Measurements from ENCODE around the gene SPRTN.

SPRTN gene

GRCh38 chr1:231359113-231359512, 21.0 kb downstream of the SPRTN start:
- Mint-ChIP-seq H3K4me1 (peaks cover 5% of the 10 kb centered on the region), H3K36me3 (ENCODE audit: low read depth) (peaks cover 33% of the 10 kb centered on the region), H3K9me3 (no peaks in the 10 kb centered on the region), H3K27me3 (ENCODE audit: low read depth) (no peaks in the 10 kb centered on the region), H3K27ac (no peak overlapping the region), H3K4me3 (no peak overlapping the region)
- no peak for TF ChIP-seq CTCF (IDR thresholded peaks at IDR 0.05; ENCODE audit: unreplicated experiment in 3 of 3)

GRCh38 chr1:231362325-231362724, 24.2 kb downstream of the SPRTN start:
- no peak for TF ChIP-seq CTCF (IDR thresholded peaks at IDR 0.05; ENCODE audit: unreplicated experiment in 3 of 3)
- H3K36me3 Mint-ChIP-seq (ENCODE audit: low read depth), result peaks cover 51% of the 10 kb centered on the region
- no peaks in the 10 kb centered on the region for H3K27me3 Mint-ChIP-seq (ENCODE audit: low read depth)
- H3K4me3 Mint-ChIP-seq, result no peak overlapping the region
- no peak overlapping the region for H3K27ac Mint-ChIP-seq
- H3K9me3 Mint-ChIP-seq, result no peaks in the 10 kb centered on the region
- peaks cover 5% of the 10 kb centered on the region for H3K4me1 Mint-ChIP-seq

GRCh38 chr1:231363624-231364023, 25.5 kb downstream of the SPRTN start:
- Mint-ChIP-seq H3K9me3 (no peaks in the 10 kb centered on the region), H3K36me3 (ENCODE audit: low read depth) (peaks cover 53% of the 10 kb centered on the region), H3K4me1 (no peaks in the 10 kb centered on the region), H3K27ac (no peak overlapping the region), H3K27me3 (ENCODE audit: low read depth) (no peaks in the 10 kb centered on the region), H3K4me3 (no peak overlapping the region)
- no peak for TF ChIP-seq CTCF (IDR thresholded peaks at IDR 0.05; ENCODE audit: unreplicated experiment in 3 of 3)

- H3K36me3 Mint-ChIP-seq (ENCODE audit: low read depth), result peaks cover 53% of the 10 kb centered on the region
- TF ChIP-seq CTCF (IDR thresholded peaks at IDR 0.05; ENCODE audit: unreplicated experiment in 3 of 3), result no peak
- H3K27ac Mint-ChIP-seq, result peak overlapping the region in 1 of 3 experiments; percentile 45
- no peaks in the 10 kb centered on the region for H3K9me3 Mint-ChIP-seq
- peaks cover 3% of the 10 kb centered on the region for H3K4me1 Mint-ChIP-seq
- H3K27me3 Mint-ChIP-seq (ENCODE audit: low read depth), result no peaks in the 10 kb centered on the region
- no peak overlapping the region for H3K4me3 Mint-ChIP-seq
Observed at GRCh38 chr1:231364192-231364591, 26.1 kb downstream of the SPRTN start.

GRCh38 chr1:231369282-231369681, 31.2 kb downstream of the SPRTN start:
- Mint-ChIP-seq H3K27me3 (ENCODE audit: low read depth) (no peaks in the 10 kb centered on the region), H3K36me3 (ENCODE audit: low read depth) (peaks cover 34% of the 10 kb centered on the region), H3K4me3 (no peak overlapping the region), H3K27ac (peak overlapping the region in 2 of 3 experiments; percentile 3 to 10), H3K9me3 (no peaks in the 10 kb centered on the region), H3K4me1 (peaks cover 5% of the 10 kb centered on the region)
- no peak for TF ChIP-seq CTCF (IDR thresholded peaks at IDR 0.05; ENCODE audit: unreplicated experiment in 3 of 3)

- no peaks in the 10 kb centered on the region for H3K9me3 Mint-ChIP-seq
- no peaks in the 10 kb centered on the region for H3K27me3 Mint-ChIP-seq (ENCODE audit: low read depth)
- H3K4me1 Mint-ChIP-seq, result peaks cover 5% of the 10 kb centered on the region
- H3K36me3 Mint-ChIP-seq (ENCODE audit: low read depth), result peaks cover 13% of the 10 kb centered on the region
- H3K27ac Mint-ChIP-seq, result peak overlapping the region in 1 of 3 experiments; percentile 21
- H3K4me3 Mint-ChIP-seq, result no peak overlapping the region
- no peak for TF ChIP-seq CTCF (IDR thresholded peaks at IDR 0.05; ENCODE audit: unreplicated experiment in 3 of 3)
Observed at GRCh38 chr1:231372501-231372900, 34.4 kb downstream of the SPRTN start.
